Cardiac septum (tissue), 1 donor: Measurements from ENCODE around the gene LIPH. TPM values are rescaled to one million over a fixed set of nuclear protein-coding genes. Genes with fewer than 3 reads are reported as not detected.
"Not testable (repeated sequence)": the region's sequence is repeated elsewhere in the genome, so short reads cannot be mapped to it uniquely, and the experiment has no call there.

ENCODE experiments used
- DNase-seq: peaks from one replicate; pipeline ENCODE4 v3.0.0-alpha.2; 2020; ENCODE audit warnings: low spot score
- intact Hi-C: fragments of 100-400 bp; cut with DNase I; formaldehyde crosslinking; loops from one replicate; pipeline ENCODE4 v1.14.0; 2022
- long read RNA-seq: library from polyadenylated mRNA; unstranded; transcript quantifications from one replicate; pipeline ENCODE4 v2.0.0, GENCODE V29; 2021
- total RNA-seq: library from RNA; stranded (reverse); fragmentation: NEBNext Ultra II Directional; extraction: Animal tissue kit (Norgen Biotek cat#: 25700); gene quantifications from one replicate; pipeline ENCODE4 v1.2.1, GENCODE V29; 2021
- donor health status: DM: no; HTN: no; CAD: no.

Gene LIPH
- 0.51 TPM for total RNA-seq
- long read RNA-seq = 0 reads

- peak; percentile 1 for DNase-seq
- intact Hi-C loops = no loop called here
Measured at GRCh38 chr3:185552358-185552877, at the start of gene LIPH. Gene LIPH, minus strand, starts transcription at chr3:185552588. Its CDS starts 117 bp downstream, at chr3:185552471.

GRCh38 chr3:185595526-185595925, 43.1 kb upstream of the LIPH start:
- no peak for DNase-seq
- intact Hi-C loops = no loop called here

- no peak for DNase-seq
- intact Hi-C loops = no loop called here
Measured at GRCh38 chr3:185594073-185594472, 41.7 kb upstream of the LIPH start.

DNA sequence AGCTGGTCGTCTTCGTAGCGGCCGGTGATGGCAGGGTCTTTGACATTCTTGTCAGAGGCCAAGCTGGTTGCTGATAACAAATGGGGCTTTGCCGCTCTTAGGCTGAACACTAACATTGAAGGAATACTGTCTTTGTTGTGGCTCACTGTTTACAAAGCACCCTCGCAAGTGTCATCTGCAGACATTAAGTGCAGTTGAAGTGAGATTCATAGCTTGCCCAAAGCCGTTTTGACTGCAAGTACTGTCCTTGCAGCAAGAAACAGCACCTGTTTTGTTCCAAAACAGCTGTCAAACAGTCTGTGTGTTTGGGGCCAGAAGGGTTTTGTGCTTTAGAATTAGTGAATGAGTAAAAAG, 34.3 kb upstream of the LIPH start:
- intact Hi-C loops = loop anchor here (2.0 to 10.0 kb wide), 2 partner anchors 88 to 222 kb away; partner anchors contain the start of genes MAP3K13 and TMEM41A
- no peak for DNase-seq

- peak; percentile 100 for DNase-seq
- intact Hi-C loops = loop anchor here (2.0 to 10.0 kb wide), 2 partner anchors 87 to 221 kb away; partner anchors contain the start of genes MAP3K13 and TMEM41A
Measured at GRCh38 chr3:185585859-185586685, 33.7 kb upstream of the LIPH start, which contains the start of gene SENP2. Gene SENP2, plus strand, starts transcription at chr3:185586295. Its CDS starts 119 bp downstream, at chr3:185586414.

GRCh38 chr3:185585518-185585858, 33.1 kb upstream of the LIPH start:
- DNase-seq = no peak
- intact Hi-C loops = loop anchor here (10.0 kb wide), 1 partner anchor 221 kb away; the partner anchor contains the start of gene MAP3K13

- intact Hi-C loops = loop anchor here (10.0 kb wide), 1 partner anchor 220 kb away; the partner anchor contains the start of gene MAP3K13
- no peak for DNase-seq
Measured at GRCh38 chr3:185584686-185585085, 32.3 kb upstream of the LIPH start.

- intact Hi-C loops = loop anchor here (10.0 kb wide), 1 partner anchor 219 kb away; the partner anchor contains the start of gene MAP3K13
- DNase-seq = no peak
Measured at GRCh38 chr3:185583925-185584324, 31.5 kb upstream of the LIPH start.

DNA sequence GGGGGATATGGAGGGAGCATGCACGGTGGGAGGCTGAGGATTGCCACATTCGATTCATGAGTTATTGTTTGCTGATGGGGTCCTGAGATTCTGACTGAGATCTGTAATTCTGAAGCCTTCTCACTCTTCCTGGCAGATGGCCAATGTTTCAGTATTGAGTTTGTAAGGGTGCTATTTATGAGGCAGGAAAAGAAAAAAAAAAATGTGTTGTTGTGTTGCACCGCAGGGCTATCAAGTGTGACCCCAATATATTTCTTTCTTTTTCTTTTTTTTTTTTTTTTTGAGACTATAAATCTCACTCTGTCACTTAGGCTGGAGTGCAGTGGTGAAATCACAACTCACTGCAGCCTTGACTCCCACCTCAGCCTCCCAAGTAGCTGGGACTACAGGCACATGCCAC, 30.5 kb upstream of the LIPH start:
- no peak for DNase-seq
- intact Hi-C loops = loop anchor here (10.0 kb wide), 1 partner anchor 218 kb away; the partner anchor contains the start of gene MAP3K13

DNA sequence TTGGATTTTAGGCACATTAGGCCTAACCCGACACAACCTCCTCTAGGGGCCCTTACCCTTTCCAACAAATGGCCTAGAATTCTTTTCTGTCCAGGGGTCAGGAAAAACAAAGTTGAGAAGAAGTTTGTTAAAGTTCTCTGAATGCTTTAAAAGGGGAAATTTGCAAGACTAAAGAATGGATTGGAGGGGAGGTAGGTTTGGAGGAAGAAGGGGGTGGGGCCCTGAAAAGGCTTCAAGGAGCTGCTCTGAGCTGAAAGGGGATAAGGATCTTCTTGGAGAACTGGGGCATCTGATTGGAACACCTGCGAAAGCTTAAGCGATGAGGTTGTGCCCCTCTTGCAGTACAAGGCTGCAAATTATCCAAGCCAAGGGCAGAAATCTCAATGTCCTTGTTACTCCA, 29.8 kb upstream of the LIPH start:
- intact Hi-C loops = loop anchor here (10.0 kb wide), 1 partner anchor 217 kb away; the partner anchor contains the start of gene MAP3K13
- DNase-seq = no peak

- DNase-seq, intact Hi-C loops: not testable (repeated sequence)
Measured at GRCh38 chr3:185575108-185575869, 22.9 kb upstream of the LIPH start.

DNA sequence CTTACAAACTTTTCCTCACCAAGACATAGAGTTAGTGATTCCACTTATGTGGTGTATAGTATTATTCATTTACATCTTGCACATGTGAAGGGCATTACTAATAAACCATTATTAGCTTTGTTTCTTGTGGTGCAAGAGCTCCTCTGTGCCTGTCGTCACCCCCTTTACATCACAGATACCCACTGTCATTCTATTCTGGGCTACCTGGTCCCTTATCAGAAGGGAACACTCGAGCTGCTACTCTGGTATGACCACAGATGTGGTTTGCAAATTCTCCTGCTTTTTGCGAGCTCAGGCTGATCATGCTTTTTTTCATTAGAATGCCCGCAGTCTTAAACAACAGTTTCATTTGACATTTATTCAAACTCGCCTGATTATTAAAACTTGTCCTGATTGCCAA, 19.8 kb upstream of the LIPH start:
- intact Hi-C loops = no loop called here

DNA sequence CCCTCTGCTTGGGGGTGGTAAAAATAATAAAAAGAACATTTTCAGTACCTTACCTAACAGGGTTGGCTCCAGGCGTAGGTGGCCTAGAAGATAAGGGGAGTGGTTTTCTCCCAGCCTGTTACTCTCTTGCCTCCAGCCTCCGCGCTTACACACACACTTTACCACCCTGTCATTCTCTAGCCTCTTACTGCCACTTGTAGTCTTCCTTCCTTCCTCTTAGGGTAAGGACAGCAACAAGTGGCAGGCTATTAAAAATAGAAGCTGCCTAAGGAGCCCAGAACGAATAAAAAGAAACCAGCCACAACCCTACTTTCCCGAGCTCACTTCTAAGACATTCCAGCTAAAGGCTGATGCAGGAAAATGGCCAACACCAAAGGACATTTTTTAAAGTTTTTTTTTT, 9.6 kb upstream of the LIPH start:
- intact Hi-C loops = no loop called here
- DNase-seq = peak; percentile 24

More for the DNA sequence above, 19.8 kb upstream of the LIPH start:
- no peak for DNase-seq

DNA sequence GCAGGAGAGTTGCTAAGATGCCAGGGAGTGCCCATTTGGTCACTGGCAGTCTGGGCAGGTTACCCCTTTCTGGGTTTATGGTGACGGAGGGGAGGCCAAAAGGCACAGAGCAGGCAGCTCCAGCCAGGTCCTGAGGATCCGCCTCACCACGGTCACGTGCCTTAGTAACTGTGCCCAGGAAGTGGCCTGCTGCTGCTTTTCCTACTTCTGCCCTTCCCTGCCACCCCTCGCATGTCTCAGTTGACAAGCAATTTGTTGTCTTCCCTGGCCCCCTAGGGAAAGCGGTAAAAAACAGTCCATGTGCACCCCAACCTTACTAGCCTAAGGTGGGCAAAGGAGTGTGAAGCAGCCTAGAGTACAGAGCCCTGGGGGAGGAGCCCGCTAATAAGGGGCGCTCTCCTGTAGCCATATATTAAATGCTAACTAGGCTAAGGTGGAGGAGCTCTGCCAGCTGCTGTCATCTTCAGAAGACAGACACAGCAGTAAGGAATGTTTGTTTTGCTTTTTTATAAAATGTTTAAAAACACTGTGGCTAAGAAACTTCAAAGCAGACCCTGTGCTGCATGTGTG, 9.1 kb upstream of the LIPH start:
- DNase-seq = peak; percentile 76
- intact Hi-C loops = no loop called here

GRCh38 chr3:185560676-185561075, 8.3 kb upstream of the LIPH start:
- intact Hi-C loops = no loop called here
- peak; percentile 27 for DNase-seq

- peak; percentile 44 for DNase-seq
- intact Hi-C loops = loop anchor here (5.0 kb wide), 2 partner anchors 62 to 207 kb away; partner anchors contain the start of gene TMEM41A
Measured at GRCh38 chr3:185559706-185560090, 7.3 kb upstream of the LIPH start.

DNA sequence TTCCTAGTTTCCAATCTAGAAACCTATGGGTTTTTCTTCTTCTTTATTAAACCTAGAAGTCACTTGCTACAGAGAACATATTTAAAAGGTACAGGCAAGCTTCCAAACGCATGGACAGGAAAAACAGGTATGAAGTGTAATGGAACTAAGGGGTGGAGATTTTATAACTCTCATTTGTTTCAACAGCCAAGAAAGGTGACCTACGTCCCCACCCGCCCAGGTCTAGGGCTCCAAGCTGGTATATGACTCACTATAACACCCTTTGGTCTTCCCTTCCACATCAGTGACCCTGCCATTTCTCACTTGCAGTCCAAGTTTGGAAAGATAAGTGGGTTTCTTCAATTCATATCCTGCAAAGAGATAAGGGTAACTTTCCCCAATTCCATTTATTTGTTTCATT, 6.0 kb upstream of the LIPH start:
- peak; percentile 4 for DNase-seq
- intact Hi-C loops = loop anchor here (5.0 kb wide), 2 partner anchors 61 to 206 kb away; partner anchors contain the start of gene TMEM41A

- intact Hi-C loops = loop anchor here (5.0 kb wide), 2 partner anchors 59 to 204 kb away; partner anchors contain the start of gene TMEM41A
- peak; percentile 46 for DNase-seq
Measured at GRCh38 chr3:185556640-185557039, 4.3 kb upstream of the LIPH start.

DNA sequence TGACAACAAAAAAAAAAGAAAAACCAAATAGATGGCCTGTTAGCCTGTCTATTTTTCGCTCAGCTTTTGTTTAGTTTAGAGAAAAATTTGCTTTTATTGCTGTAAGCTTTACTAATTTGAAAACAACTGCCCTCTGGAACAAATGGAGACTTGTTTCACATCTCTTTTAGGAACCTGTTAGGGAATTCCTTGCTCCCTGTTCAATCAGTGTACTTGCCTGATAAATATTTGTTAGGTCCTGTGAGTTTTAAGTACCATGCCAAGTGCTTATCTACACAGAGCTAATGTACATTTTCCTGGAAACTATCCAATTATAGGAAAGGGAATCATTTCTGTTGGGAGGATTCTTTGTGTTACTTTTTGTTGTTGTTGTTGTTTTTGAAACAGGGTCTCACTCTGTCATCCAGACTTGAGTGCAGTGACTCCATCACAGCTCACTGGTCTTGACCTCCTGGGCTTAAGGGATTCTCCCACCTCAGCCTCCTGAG, 3.5 kb upstream of the LIPH start:
- DNase-seq = no peak
- intact Hi-C loops = loop anchor here (5.0 kb wide), 2 partner anchors 59 to 204 kb away; partner anchors contain the start of gene TMEM41A
